ENCODE data around the gene CECR2.

DNA sequence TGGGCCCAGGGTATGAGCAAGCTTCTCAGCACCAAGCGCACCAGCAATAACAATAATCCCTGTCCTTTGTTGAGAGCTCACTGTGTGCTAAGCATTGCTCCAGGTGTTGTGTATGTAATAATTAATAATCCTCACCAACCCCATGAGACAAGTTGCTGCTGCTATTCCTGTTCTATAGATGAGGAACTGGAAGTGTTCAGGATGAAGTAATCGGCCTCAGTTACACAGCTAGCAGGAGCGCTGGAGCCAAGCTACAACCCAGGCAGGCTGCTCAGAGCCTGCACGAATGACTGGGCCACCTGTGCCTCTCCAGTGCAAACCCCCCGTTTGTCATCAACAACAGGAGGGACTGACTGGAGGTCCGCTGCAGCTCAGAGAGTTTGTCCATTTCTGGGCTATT lies 35.2 kb upstream of the CECR2 start:
- TF ChIP-seq SNAI2 (CRISPR knock-in tag; IDR thresholded peaks at IDR 0.05) = no peak
- no peak for TF ChIP-seq ZFP3 (CRISPR knock-in tag; IDR thresholded peaks at IDR 0.05)
- TF ChIP-seq PATZ1 (CRISPR knock-in tag; IDR thresholded peaks at IDR 0.05; ENCODE audit: borderline replicate concordance) = no peak
- TF ChIP-seq CREB5 (CRISPR knock-in tag; IDR thresholded peaks at IDR 0.05; ENCODE audit: low read depth) = no peak
- TF ChIP-seq ZC3H10 (CRISPR knock-in tag; IDR thresholded peaks at IDR 0.05) = no peak
- no peak for TF ChIP-seq ZNF8 (CRISPR knock-in tag; IDR thresholded peaks at IDR 0.05)
- TF ChIP-seq OSR1 (CRISPR knock-in tag; IDR thresholded peaks at IDR 0.05) = no peak
- no peak for TF ChIP-seq BACH2 (CRISPR knock-in tag; IDR thresholded peaks at IDR 0.05; ENCODE audit: borderline replicate concordance)

Data from SK-N-SH treated with all-trans-retinoic acid at 6 μM for 48 hours (cell line).